WTC11 (cell line): ENCODE measurements around the gene KANK3. TPM values are rescaled to one million over a fixed set of nuclear protein-coding genes. Genes with fewer than 3 reads are reported as not detected.

Source experiments
- ATAC-seq: fragments of 200-7000 bp; cut with Tn5 transposase; 2 replicates; pipeline ENCODE4 v1.10.0; 2021; ENCODE audit warnings: mild to moderate bottlenecking, moderate library complexity
- CTCF ChIA-PET: fragments of 300-600 bp; sonication (Branson Sonifier 250); formaldehyde crosslinking; loops from one replicate; lab custom pipeline; 2021; ENCODE audit warnings: antibody characterized with exemption; lab: Charles Lee
- POLR2A ChIA-PET: fragments of 350-600 bp; sonication (Branson Sonifier 250); formaldehyde crosslinking; loops from one replicate; lab custom pipeline; 2021; ENCODE audit warnings: antibody characterized with exemption; lab: Charles Lee
- DNase-seq: peaks from one replicate; pipeline ENCODE4 v3.0.0; 2021; ENCODE audit warnings: low spot score
- H3K27ac Mint-ChIP-seq: 2 replicates; pipeline ENCODE4 v1.8.0; 2021; ENCODE audit warnings: mixed read lengths
- H3K27me3 Mint-ChIP-seq: 2 replicates; pipeline ENCODE4 v1.8.0; 2021; ENCODE audit warnings: low read depth, mild to moderate bottlenecking, moderate library complexity, mixed read lengths
- H3K36me3 Mint-ChIP-seq: 2 replicates; pipeline ENCODE4 v1.8.0; 2021; ENCODE audit warnings: mixed read lengths
- H3K4me1 Mint-ChIP-seq: 2 replicates; pipeline ENCODE4 v1.8.0; 2022; ENCODE audit warnings: mixed read lengths
- H3K4me3 Mint-ChIP-seq: 2 replicates; pipeline ENCODE4 v1.8.0; 2021; ENCODE audit warnings: mild to moderate bottlenecking, moderate library complexity, mixed read lengths
- H3K9me3 Mint-ChIP-seq: 2 replicates; pipeline ENCODE4 v1.8.0; 2021; ENCODE audit warnings: mixed read lengths
- CREM ChIP-seq: sonication (generic); formaldehyde crosslinking; IDR thresholded peaks from 2 replicates; pipeline ENCODE4 v1.8.1; 2022; ENCODE audit warnings: mild to moderate bottlenecking, missing genetic modification reagents, moderate library complexity
- ETV6 ChIP-seq: sonication (generic); formaldehyde crosslinking; IDR thresholded peaks from 2 replicates; pipeline ENCODE4 v1.8.1; 2022; ENCODE audit warnings: mild to moderate bottlenecking, missing genetic modification reagents
- FOXJ3 ChIP-seq: sonication (generic); formaldehyde crosslinking; IDR thresholded peaks from 2 replicates; pipeline ENCODE4 v1.9.0; 2021; ENCODE audit warnings: missing genetic modification reagents, mild to moderate bottlenecking, borderline replicate concordance
- FOXK1 ChIP-seq: sonication (generic); formaldehyde crosslinking; IDR thresholded peaks from 2 replicates; pipeline ENCODE4 v1.8.0; 2022; ENCODE audit warnings: mild to moderate bottlenecking, moderate library complexity, missing genetic modification reagents
- GABPB1 ChIP-seq: sonication (generic); formaldehyde crosslinking; IDR thresholded peaks from 2 replicates; pipeline ENCODE4 v1.8.1; 2023; ENCODE audit warnings: mild to moderate bottlenecking, missing genetic modification reagents
- GRHL2 ChIP-seq: fragments of 250-450 bp; sonication (Bioruptor Pico); IDR thresholded peaks from 2 replicates; pipeline ENCODE4 v1.8.0; 2022; ENCODE audit warnings: mild to moderate bottlenecking, moderate library complexity; ENCODE audit not compliant: insufficient replicate concordance, severe bottlenecking
- GTF2I ChIP-seq: fragments of 250-450 bp; sonication (Bioruptor Pico); conservative IDR thresholded peaks from 2 replicates; pipeline ENCODE4 v1.4.0; 2021; ENCODE audit warnings: mild to moderate bottlenecking
- NFE2L1 ChIP-seq: sonication (generic); formaldehyde crosslinking; IDR thresholded peaks from 2 replicates; pipeline ENCODE4 v1.8.1; 2023; ENCODE audit warnings: missing genetic modification reagents
- NR1H2 ChIP-seq: sonication (generic); formaldehyde crosslinking; IDR thresholded peaks from 2 replicates; pipeline ENCODE4 v1.9.0; 2021; ENCODE audit warnings: mild to moderate bottlenecking, moderate library complexity, missing genetic modification reagents
- TCF7 ChIP-seq: sonication (generic); formaldehyde crosslinking; IDR thresholded peaks from 2 replicates; pipeline ENCODE4 v1.8.0; 2022; ENCODE audit warnings: mild to moderate bottlenecking, low read depth, missing genetic modification reagents, moderate library complexity
- TEAD1 ChIP-seq: sonication (generic); formaldehyde crosslinking; IDR thresholded peaks from 2 replicates; pipeline ENCODE4 v1.8.0; 2022; ENCODE audit warnings: mild to moderate bottlenecking, missing genetic modification reagents
- ZBTB21 ChIP-seq: sonication (generic); formaldehyde crosslinking; IDR thresholded peaks from 2 replicates; pipeline ENCODE4 v1.8.1; 2023; ENCODE audit warnings: mild to moderate bottlenecking, missing genetic modification reagents, borderline replicate concordance
- ZNF219 ChIP-seq: sonication (generic); formaldehyde crosslinking; IDR thresholded peaks from 2 replicates; pipeline ENCODE4 v1.8.0; 2023; ENCODE audit warnings: missing genetic modification reagents, mild to moderate bottlenecking, borderline replicate concordance
- ZNF232 ChIP-seq: sonication (generic); formaldehyde crosslinking; IDR thresholded peaks from 2 replicates; pipeline ENCODE4 v1.8.0; 2022; ENCODE audit warnings: mild to moderate bottlenecking, missing genetic modification reagents
- ZNF263 ChIP-seq: sonication (generic); formaldehyde crosslinking; IDR thresholded peaks from 2 replicates; pipeline ENCODE4 v1.8.1; 2022; ENCODE audit warnings: low read depth, mild to moderate bottlenecking, moderate library complexity, missing genetic modification reagents
- total RNA-seq: library from RNA; stranded (reverse); gene quantifications from 3 replicates; pipeline ENCODE4 v1.2.3, GENCODE V29; 2021
- TF ChIP-seq, protein P1 (sequence below): sonication (generic); formaldehyde crosslinking; IDR thresholded peaks from 2 replicates; pipeline ENCODE4 v1.8.0; 2023; ENCODE audit warnings: missing genetic modification reagents
- TF ChIP-seq, protein P2 (sequence below): sonication (generic); formaldehyde crosslinking; IDR thresholded peaks from 2 replicates; pipeline ENCODE4 v1.8.1; 2023; ENCODE audit warnings: mild to moderate bottlenecking, missing genetic modification reagents, borderline replicate concordance
- TF ChIP-seq, protein P3 (sequence below): sonication (generic); formaldehyde crosslinking; IDR thresholded peaks from 2 replicates; pipeline ENCODE4 v1.8.1; 2022; ENCODE audit warnings: mild to moderate bottlenecking, missing genetic modification reagents, moderate library complexity, borderline replicate concordance
- TF ChIP-seq, protein P4 (sequence below): sonication (generic); formaldehyde crosslinking; IDR thresholded peaks from 2 replicates; pipeline ENCODE4 v1.8.1; 2022; ENCODE audit warnings: missing genetic modification reagents, borderline replicate concordance
- TF ChIP-seq, protein P5 (sequence below): sonication (generic); formaldehyde crosslinking; IDR thresholded peaks from 2 replicates; pipeline ENCODE4 v1.8.0; 2022; ENCODE audit warnings: mild to moderate bottlenecking, missing genetic modification reagents

Gene KANK3
- total RNA-seq, 1 experiment from 2014 or later: 8.0 TPM

DNA sequence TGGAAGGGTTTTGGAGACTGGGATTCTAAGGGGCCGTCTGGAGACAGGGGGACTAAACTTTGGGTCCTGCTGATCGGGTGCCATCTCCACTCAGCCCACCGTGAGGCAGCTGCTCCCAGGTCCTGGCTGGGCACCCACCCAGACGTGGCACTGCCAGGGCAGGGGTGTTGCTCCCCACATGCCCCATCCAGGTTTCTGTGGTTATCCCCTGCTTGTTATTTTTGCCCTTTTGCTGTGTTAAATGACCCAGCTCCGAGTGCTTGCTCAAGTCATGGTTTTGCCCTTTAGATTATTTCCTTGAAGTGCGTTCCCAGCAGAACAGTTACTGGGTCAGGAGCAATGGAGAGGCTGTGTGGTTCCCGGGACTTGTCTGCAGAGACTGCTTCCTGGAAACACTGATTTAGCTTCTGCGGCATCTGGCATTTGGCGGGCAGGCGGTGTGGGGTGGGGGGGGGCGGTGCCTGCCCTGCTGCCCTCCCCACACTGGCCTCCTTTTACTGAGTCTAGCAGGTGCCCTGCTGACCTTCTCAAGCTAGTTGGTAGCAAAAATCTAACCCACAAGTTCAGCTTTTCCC, 49.0 kb upstream of the KANK3 start (continued):
- TF ChIP-seq, protein P1, sequence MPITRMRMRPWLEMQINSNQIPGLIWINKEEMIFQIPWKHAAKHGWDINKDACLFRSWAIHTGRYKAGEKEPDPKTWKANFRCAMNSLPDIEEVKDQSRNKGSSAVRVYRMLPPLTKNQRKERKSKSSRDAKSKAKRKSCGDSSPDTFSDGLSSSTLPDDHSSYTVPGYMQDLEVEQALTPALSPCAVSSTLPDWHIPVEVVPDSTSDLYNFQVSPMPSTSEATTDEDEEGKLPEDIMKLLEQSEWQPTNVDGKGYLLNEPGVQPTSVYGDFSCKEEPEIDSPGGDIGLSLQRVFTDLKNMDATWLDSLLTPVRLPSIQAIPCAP (CRISPR knock-in tag): no peak
- TF ChIP-seq, protein P2, sequence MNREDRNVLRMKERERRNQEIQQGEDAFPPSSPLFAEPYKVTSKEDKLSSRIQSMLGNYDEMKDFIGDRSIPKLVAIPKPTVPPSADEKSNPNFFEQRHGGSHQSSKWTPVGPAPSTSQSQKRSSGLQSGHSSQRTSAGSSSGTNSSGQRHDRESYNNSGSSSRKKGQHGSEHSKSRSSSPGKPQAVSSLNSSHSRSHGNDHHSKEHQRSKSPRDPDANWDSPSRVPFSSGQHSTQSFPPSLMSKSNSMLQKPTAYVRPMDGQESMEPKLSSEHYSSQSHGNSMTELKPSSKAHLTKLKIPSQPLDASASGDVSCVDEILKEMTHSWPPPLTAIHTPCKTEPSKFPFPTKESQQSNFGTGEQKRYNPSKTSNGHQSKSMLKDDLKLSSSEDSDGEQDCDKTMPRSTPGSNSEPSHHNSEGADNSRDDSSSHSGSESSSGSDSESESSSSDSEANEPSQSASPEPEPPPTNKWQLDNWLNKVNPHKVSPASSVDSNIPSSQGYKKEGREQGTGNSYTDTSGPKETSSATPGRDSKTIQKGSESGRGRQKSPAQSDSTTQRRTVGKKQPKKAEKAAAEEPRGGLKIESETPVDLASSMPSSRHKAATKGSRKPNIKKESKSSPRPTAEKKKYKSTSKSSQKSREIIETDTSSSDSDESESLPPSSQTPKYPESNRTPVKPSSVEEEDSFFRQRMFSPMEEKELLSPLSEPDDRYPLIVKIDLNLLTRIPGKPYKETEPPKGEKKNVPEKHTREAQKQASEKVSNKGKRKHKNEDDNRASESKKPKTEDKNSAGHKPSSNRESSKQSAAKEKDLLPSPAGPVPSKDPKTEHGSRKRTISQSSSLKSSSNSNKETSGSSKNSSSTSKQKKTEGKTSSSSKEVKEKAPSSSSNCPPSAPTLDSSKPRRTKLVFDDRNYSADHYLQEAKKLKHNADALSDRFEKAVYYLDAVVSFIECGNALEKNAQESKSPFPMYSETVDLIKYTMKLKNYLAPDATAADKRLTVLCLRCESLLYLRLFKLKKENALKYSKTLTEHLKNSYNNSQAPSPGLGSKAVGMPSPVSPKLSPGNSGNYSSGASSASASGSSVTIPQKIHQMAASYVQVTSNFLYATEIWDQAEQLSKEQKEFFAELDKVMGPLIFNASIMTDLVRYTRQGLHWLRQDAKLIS (CRISPR knock-in tag): no peak
- no peak for TF ChIP-seq ZNF219 (CRISPR knock-in tag)
- no peak for TF ChIP-seq NFE2L1 (CRISPR knock-in tag)
- TF ChIP-seq ZNF232 (CRISPR knock-in tag): no peak
- TF ChIP-seq TCF7 (CRISPR knock-in tag): no peak
- TF ChIP-seq, protein P3, sequence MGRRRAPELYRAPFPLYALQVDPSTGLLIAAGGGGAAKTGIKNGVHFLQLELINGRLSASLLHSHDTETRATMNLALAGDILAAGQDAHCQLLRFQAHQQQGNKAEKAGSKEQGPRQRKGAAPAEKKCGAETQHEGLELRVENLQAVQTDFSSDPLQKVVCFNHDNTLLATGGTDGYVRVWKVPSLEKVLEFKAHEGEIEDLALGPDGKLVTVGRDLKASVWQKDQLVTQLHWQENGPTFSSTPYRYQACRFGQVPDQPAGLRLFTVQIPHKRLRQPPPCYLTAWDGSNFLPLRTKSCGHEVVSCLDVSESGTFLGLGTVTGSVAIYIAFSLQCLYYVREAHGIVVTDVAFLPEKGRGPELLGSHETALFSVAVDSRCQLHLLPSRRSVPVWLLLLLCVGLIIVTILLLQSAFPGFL (CRISPR knock-in tag): no peak
- no peak for TF ChIP-seq ZNF263
- TF ChIP-seq ZBTB21: no peak
- no peak for TF ChIP-seq GABPB1 (CRISPR knock-in tag)
- TF ChIP-seq FOXK1 (CRISPR knock-in tag): no peak
- TF ChIP-seq GTF2I (CRISPR knock-in tag): no peak
- TF ChIP-seq, all 79 proteins: peak for 0

DNA sequence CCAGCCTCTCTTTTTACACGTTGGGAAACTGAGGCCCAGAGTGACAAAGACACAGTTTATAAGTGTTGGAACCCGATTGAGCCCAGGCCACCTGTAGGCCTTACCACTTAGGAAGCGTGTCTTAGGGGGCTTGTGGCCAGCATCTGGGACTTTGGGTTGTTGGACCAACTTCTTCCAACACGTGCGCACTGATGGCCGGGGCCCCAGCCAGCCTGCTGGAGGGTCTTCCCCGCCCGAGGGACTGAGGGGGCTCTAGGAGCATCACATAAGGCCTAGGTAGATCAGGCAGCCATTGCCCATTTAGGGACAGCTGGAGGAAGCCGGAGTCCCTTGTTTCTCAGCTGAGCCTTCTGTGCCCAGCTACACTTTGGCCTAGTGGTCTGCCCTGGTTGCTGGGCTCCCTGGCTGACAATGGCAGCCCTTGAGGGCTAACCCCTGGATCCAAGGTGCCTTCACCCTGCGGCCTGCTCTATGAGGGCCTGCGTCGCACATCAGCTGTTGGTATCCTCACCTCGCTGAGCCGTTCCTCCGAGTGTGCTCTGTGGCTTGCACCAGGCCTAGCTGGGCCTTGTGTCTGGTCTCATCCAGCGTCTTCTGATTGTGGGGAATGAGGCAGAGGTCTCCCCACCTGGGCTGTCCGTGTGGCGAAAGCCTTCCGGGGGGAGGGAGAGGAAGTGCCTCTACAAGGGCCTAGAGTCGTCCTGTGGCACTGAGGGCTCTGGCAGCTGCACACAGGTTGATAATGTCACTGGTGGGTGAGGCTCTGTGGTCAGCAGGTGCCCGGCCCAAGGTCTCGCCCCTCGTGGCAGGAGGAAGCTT, 48.3 kb upstream of the KANK3 start:
- Mint-ChIP-seq H3K4me1 (peaks cover 9% of the 10 kb centered on the region), H3K27ac (peak overlapping the region; percentile 86), H3K27me3 (no peaks in the 10 kb centered on the region), H3K4me3 (peak overlapping the region; percentile 53), H3K9me3 (peaks cover 12% of the 10 kb centered on the region), H3K36me3 (peaks cover 14% of the 10 kb centered on the region)
- TF ChIP-seq NR1H2 (CRISPR knock-in tag): no peak
- no peak for TF ChIP-seq FOXJ3
- TF ChIP-seq TEAD1 (CRISPR knock-in tag): no peak
- TF ChIP-seq CREM (CRISPR knock-in tag): no peak
- no peak for TF ChIP-seq GRHL2
- no peak for TF ChIP-seq ETV6 (CRISPR knock-in tag)
- TF ChIP-seq ZNF219 (CRISPR knock-in tag): no peak
- TF ChIP-seq, protein P4, sequence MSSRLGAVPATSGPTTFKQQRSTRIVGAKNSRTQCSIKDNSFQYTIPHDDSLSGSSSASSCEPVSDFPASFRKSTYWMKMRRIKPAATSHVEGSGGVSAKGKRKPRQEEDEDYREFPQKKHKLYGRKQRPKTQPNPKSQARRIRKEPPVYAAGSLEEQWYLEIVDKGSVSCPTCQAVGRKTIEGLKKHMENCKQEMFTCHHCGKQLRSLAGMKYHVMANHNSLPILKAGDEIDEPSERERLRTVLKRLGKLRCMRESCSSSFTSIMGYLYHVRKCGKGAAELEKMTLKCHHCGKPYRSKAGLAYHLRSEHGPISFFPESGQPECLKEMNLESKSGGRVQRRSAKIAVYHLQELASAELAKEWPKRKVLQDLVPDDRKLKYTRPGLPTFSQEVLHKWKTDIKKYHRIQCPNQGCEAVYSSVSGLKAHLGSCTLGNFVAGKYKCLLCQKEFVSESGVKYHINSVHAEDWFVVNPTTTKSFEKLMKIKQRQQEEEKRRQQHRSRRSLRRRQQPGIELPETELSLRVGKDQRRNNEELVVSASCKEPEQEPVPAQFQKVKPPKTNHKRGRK (CRISPR knock-in tag): no peak
- TF ChIP-seq, protein P3 (CRISPR knock-in tag): no peak
- TF ChIP-seq, protein P5, sequence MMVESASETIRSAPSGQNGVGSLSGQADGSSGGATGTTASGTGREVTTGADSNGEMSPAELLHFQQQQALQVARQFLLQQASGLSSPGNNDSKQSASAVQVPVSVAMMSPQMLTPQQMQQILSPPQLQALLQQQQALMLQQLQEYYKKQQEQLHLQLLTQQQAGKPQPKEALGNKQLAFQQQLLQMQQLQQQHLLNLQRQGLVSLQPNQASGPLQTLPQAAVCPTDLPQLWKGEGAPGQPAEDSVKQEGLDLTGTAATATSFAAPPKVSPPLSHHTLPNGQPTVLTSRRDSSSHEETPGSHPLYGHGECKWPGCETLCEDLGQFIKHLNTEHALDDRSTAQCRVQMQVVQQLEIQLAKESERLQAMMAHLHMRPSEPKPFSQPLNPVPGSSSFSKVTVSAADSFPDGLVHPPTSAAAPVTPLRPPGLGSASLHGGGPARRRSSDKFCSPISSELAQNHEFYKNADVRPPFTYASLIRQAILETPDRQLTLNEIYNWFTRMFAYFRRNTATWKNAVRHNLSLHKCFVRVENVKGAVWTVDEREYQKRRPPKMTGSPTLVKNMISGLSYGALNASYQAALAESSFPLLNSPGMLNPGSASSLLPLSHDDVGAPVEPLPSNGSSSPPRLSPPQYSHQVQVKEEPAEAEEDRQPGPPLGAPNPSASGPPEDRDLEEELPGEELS (CRISPR knock-in tag): no peak
- ChIA-PET POLR2A (interaction anchor here (1.0 to 2.2 kb wide), 5 partner anchors 25 to 134 kb away, joined by 3 to 12 read pairs (median 5); partner anchors contain the start of gene ZNF414), CTCF (interaction anchor here (1.0 to 4.2 kb wide), 9 partner anchors 22 to 471 kb away, joined by 3 to 47 read pairs (median 7); partner anchors contain the start of genes MARCHF2, SNAPC2 and ZNF414)
- DNase-seq (no peak), ATAC-seq (no peak)
